Inflammatory macrophage treated with lipopolysaccharide for 1 hour (primary cell): ENCODE measurements around the gene RNF220.
A peak's percentile ranks its signal among the peaks of the same experiment; 100 is the strongest.

Source experiments
- DNase-seq, 2 donors: peaks; one replicate each; pipeline ENCODE4 v3.0.0-alpha.2; 2020 to 2022

Gene RNF220

DNA sequence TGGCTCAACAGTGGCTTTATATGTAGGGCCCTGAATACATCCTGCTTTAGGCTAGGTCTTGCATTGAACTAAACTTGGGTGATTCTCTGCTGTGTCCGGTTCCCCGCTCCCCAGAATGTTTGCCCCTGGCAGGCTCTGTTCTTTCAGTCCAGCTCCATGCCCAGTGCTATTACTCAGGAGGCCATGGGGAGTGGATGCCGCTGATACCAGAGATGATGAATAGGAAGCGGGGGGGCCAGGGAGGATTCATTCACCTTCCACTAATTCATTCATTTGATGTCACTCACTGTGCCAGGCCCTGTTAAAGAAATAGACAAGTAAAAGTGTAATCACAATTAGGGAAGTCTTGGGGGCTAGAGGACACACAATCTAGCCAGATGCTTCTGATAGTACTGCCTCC is 185.4 kb downstream of the RNF220 start:
- no peak for DNase-seq

DNA sequence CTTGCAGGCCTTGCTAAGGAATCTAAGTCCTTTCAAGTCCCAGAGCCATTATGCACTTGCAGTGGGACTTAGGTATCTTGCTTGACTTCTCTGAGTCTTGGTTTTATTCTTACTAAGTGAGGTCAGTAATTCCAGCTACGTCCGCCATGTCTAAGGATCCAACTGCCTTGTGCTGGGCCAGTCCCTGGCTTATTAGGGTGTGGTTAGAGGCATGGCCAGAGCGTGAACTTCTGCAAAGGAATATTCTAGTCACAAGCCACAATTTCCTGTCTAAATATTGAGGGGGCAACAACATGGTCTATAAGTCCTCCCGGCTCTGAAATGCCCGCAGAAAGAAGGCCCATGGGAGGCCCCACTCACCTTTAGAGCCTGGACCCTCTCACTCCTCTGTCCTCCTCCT is 186.3 kb downstream of the RNF220 start:
- peak; percentile 22 to 33 for DNase-seq

GRCh38 chr1:44592208-44593145 is 187.4 kb downstream of the RNF220 start:
- peak in 1 of 2 donors; percentile 3 for DNase-seq

DNA sequence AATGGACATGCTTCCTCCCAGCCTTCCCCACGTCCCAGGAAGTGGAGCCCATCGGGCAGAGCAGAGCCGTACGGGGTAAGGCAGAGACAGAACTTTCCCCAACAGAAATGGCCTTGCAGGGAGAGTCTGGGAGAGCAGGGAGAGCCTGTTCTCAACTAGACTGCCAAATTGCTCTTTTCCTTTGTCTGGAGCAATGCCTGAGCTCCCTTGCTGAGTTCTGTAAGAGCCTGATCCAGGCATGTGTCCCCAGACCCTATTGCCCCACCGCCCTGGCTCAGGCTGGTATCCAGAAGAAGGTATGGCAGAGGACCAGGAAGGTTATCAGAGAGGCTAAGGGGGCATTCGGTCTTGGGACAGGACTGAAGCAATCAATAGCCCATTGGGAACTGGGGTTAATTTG is 189.3 kb downstream of the RNF220 start:
- DNase-seq: no peak

DNA sequence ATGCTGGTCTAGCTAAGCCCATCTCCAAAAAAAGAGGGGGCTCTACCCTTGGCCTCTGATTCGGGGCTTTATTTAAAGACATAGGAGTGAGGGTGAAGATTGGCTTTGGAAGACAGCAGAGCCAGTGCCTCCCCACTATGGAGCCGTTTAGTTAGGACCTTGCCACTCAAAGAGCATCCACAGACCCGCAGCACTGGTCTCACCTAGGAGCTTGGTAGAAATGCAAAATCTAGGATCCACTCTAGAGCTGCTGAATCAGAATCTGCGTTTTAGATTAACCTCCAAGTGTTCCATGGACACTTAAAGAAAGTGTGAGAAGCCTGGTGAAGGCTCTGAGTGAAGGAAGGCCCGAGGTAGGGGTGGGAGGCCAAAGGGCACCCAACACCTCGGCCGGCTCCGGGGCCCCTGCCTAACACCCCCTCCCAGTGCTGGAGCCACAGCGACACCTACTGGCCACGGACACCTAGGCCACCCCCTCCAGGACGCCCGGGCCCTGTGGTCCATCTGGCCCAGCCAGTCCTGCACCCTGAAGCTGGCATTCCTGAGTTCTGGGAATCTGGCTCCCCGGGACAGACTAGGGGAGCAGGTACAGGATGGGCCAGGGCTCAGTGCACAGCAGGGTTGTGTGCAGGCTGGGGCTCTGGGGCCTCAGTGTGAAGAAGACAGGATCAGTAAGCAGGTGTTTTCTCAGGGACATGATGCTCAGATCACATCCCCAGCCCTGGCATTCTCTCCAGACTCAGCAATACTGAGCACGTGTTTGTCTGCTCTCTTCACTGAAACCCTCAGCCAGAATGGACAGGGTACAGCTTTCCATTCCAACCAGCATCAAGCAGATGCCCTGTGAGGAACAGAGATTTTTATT is 190.0 kb downstream of the RNF220 start:
- peak; percentile 28 to 89 for DNase-seq

GRCh38 chr1:44596511-44596910 is 191.5 kb downstream of the RNF220 start:
- DNase-seq: no peak

GRCh38 chr1:44598167-44598566 is 193.1 kb downstream of the RNF220 start:
- no peak for DNase-seq

- no peak for DNase-seq
These were observed 197.9 kb downstream of the RNF220 start for GRCh38 chr1:44602634-44603628.

DNA sequence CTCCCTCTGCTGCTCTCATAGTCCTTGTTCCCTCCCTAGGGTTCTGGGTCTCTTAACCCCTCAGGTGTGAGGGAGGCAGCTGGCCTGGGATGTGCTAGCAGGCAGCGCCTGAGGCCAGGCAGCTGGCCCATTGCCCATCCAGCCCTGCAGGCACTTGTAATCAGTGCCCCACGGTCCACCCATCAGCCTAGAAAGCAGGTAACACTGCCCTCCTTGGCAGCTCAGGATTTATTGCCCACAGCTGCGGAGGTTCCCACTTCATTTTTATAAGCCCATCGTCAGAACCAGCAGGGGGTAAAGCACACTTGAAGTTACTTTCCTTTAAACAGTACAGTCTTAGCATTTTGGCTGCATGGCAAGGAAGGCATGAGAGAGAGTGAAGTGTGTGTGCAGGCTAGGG is 198.7 kb downstream of the RNF220 start:
- DNase-seq: no peak

- no peak for DNase-seq
These were observed 199.3 kb downstream of the RNF220 start for GRCh38 chr1:44604157-44604955.

GRCh38 chr1:44605914-44606615 is 201.0 kb downstream of the RNF220 start:
- no peak for DNase-seq

DNA sequence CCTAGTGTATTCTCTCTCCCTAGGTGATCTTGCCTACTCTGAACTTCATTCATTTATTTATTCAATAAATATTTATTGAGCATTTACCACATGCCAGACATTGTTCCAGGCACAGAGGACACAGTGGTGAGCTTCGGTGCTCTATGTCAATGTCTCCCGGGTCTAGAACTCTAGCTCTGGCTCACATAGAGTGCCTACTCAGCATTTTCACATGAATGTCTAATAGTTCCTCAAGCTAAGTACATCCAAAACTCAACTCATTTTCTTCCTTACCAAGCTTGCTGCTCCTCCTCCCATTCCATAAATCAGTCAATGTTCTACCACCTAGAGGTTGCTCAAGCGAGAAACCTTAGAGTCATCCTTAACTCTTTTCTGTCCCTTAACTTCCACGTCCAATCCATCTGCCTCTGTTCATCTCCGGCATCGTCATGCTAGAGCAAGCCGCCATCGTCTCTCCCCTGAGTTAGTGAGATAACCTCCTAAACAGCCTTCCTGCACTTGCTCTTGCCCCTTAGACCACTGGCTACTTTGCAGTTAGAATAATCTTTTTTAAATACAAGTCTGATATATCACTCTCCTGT is 201.7 kb downstream of the RNF220 start:
- DNase-seq: no peak

- no peak for DNase-seq
These were observed 203.1 kb downstream of the RNF220 start for GRCh38 chr1:44608141-44608540.

DNA sequence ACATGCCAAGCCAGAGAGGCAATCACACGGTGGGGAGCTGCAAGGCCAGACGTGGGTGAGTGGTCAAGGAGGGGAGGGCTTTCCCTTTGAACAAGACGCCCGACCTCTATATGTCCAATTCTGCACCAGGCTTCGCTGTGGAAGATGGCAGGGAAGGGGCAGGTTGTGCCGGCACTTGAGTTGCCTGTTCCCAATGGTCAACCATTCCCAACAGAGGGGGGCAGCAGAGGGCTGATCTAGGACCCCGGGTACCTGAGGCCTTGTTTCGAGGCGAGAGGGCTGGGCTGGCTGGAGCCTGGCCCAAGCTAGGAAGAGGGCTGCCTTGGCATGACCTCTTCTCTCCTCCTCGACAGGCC is 204.3 kb downstream of the RNF220 start:
- DNase-seq: peak in 1 of 2 donors; percentile 29

GRCh38 chr1:44609768-44610526 is 204.9 kb downstream of the RNF220 start:
- no peak for DNase-seq

DNA sequence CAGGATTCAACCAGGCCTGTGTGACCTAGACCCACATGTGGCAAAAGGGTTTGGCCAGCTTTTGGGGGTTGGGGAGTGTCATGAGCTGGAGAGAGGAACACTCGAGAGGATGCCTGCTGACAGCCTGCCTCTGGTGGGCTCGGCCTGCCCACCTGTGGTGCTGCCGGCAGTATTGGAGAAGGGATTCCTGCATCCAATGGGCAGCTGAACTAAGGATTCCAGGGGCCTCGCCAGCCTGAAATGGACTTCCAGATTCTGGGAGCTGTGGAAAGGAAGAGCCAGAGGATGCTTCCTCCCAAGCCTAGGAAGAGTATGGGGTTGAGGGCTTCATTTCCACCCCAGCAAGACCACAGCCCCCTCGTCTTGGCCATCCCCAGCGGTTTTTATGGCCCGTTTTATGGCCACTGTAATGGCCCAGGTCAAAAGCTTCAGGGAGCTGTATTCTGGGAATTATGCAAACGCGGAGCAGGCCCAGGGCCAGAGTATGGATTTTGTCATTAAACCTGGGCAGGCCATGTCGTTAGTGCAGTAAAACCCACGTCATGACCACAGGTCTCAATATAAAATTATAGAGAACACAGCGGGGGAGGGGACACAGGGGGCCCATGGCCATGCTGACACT is 205.6 kb downstream of the RNF220 start:
- no peak for DNase-seq

DNA sequence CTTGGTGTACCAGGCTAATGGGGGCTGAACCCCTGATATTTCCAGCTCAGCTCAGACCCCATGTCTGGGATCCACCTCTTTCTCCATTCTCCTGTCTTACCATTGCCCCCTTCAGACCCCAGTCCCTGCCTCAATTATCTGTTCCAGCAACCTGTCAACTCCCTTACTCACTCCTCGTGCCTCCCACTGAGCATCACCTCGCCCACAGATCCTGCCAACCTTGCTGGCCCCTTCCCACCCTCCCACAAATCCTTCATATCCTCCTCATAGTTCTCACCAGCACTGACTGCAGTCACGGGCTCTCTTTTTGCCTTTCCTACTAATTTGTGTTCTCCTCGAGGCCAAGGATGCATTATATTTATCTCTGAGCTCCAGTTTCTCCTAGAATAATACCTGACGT is 206.4 kb downstream of the RNF220 start:
- no peak for DNase-seq

GRCh38 chr1:44611866-44612265 is 206.8 kb downstream of the RNF220 start:
- DNase-seq: no peak

DNA sequence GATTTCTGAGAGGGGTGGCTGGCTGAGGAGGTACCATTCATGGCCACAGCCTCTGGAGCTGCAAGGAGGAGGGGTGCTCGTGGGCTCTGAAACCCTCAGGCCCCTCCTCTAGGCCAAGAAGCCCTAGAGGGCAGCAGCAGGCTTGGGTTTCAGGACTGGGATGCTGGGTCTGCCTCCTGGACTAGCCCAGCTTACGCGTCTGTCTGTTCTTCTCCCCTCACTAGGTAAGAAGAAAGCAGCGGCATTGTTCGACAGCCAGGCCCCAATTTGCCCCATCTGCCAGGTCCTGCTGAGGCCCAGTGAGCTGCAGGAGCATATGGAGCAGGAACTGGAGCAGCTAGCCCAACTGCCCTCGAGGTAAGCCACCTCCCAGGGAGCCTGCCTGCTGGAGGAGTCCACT is 208.9 kb downstream of the RNF220 start:
- DNase-seq: no peak
